ENCODE data around the gene DNAAF8. TPM values are rescaled to one million over a fixed set of nuclear protein-coding genes. Genes with fewer than 3 reads are reported as not detected.

DNAAF8 gene
- total RNA-seq, 1 experiment from 2014 or later: 0.39 TPM

- no peak overlapping the region for H3T11ph ChIP-seq (ENCODE audit: low read length)
- H3K23me2 ChIP-seq (ENCODE audit: insufficient read length, low read depth, low read length, poor library complexity, severe bottlenecking): peaks cover 9% of the 10 kb centered on the region
- no peak overlapping the region for H4K5ac ChIP-seq (ENCODE audit: insufficient read length, low read depth, low read length)
- no peaks in the 10 kb centered on the region for H3K4me1 ChIP-seq (ENCODE audit: insufficient read depth, low read length)
- peak overlapping the region; percentile 94 for H3K4me2 ChIP-seq (ENCODE audit: insufficient read depth, insufficient read length, low read length)
- no peak overlapping the region for H3K56ac ChIP-seq (ENCODE audit: insufficient read length, low read depth, low read length)
- H2BK5ac ChIP-seq (ENCODE audit: insufficient read length, low read length): no peak overlapping the region
- H3K79me1 ChIP-seq (ENCODE audit: insufficient read depth, low read depth, low read length, poor library complexity, severe bottlenecking): peaks cover 3% of the 10 kb centered on the region
- Mint-ChIP-seq H3K4me3 (peak overlapping the region; percentile 92 to 97), H3K36me3 (ENCODE audit: insufficient read depth in 1 of 3, low read depth in 3 of 3) (peaks cover 0 to 9% (median 8%) of the 10 kb centered on the region in 3 experiments; a peak in 5 of 7 replicates), H3K9me3 (no peaks in the 10 kb centered on the region; a peak in 1 of 5 replicates), H3K27me3 (ENCODE audit: low read depth) (peaks cover 4% of the 10 kb centered on the region), H3K27ac (peak overlapping the region; percentile 96 to 97 (median 96)), H3K4me1 (peaks cover 8 to 12% of the 10 kb centered on the region in 2 experiments)
- no peak overlapping the region for H4K8ac ChIP-seq (replicated peaks; ENCODE audit: insufficient read length, low read depth, low read length)
- peak overlapping the region; percentile 44 for H3K9ac ChIP-seq (ENCODE audit: extremely low read depth, insufficient read length, low read length)
- DNase-seq: peak; percentile 91
- WGBS (ENCODE audit: extremely low coverage, insufficient read length, low lambda C conversion rate): no CpG with 5 or more reads among the region's 38 CpGs
- no peak overlapping the region for H4K91ac ChIP-seq (ENCODE audit: insufficient read length, low read depth, low read length)
- no peaks in the 10 kb centered on the region for H3K27me3 ChIP-seq (ENCODE audit: insufficient read depth, low read length)
- H3K18ac ChIP-seq (ENCODE audit: insufficient read length, low read depth, low read length): peak overlapping the region; percentile 10
- no peak overlapping the region for H2BK15ac ChIP-seq (ENCODE audit: low read depth, low read length)
- no peak overlapping the region for H3K14ac ChIP-seq (ENCODE audit: insufficient read depth, low read length)
- no peak overlapping the region for H3K27ac ChIP-seq (ENCODE audit: insufficient read length, low read depth, low read length)
- no peak overlapping the region for H2BK12ac ChIP-seq (ENCODE audit: insufficient read length, low read depth, low read length)
- no peak overlapping the region for H3K23ac ChIP-seq (ENCODE audit: insufficient read length, low read depth, low read length)
- no peak overlapping the region for H2BK120ac ChIP-seq (ENCODE audit: low read depth, low read length, poor library complexity, severe bottlenecking)
- no peaks in the 10 kb centered on the region for H4K20me1 ChIP-seq (ENCODE audit: control insufficient read depth, insufficient read depth, insufficient read length)
- no peak overlapping the region for H2BK20ac ChIP-seq (ENCODE audit: low read depth, low read length, poor library complexity, severe bottlenecking)
- H3K9me3 ChIP-seq (ENCODE audit: control insufficient read depth, low read depth, low read length): no peaks in the 10 kb centered on the region
- peaks cover 4% of the 10 kb centered on the region; the same call in 1 of the 2 replicates for H3K79me2 ChIP-seq (ENCODE audit: insufficient read depth, low read length)
- no peak overlapping the region for H2AK5ac ChIP-seq (ENCODE audit: insufficient read length, low read length)
- no peak overlapping the region for H3K4ac ChIP-seq (ENCODE audit: low read depth, low read length)
- TF ChIP-seq, protein P1, sequence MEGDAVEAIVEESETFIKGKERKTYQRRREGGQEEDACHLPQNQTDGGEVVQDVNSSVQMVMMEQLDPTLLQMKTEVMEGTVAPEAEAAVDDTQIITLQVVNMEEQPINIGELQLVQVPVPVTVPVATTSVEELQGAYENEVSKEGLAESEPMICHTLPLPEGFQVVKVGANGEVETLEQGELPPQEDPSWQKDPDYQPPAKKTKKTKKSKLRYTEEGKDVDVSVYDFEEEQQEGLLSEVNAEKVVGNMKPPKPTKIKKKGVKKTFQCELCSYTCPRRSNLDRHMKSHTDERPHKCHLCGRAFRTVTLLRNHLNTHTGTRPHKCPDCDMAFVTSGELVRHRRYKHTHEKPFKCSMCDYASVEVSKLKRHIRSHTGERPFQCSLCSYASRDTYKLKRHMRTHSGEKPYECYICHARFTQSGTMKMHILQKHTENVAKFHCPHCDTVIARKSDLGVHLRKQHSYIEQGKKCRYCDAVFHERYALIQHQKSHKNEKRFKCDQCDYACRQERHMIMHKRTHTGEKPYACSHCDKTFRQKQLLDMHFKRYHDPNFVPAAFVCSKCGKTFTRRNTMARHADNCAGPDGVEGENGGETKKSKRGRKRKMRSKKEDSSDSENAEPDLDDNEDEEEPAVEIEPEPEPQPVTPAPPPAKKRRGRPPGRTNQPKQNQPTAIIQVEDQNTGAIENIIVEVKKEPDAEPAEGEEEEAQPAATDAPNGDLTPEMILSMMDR (conservative IDR thresholded peaks at IDR 0.05): no peak
- H2AFZ ChIP-seq (ENCODE audit: low read length): peak overlapping the region; percentile 59
Observed at GRCh38 chr16:4734730-4735535, 596 bp downstream of the DNAAF8 start.
